Spleen (tissue), 11 donors: Measurements from ENCODE around the gene TTC28. TPM values are rescaled to one million over a fixed set of nuclear protein-coding genes. Genes with fewer than 3 reads are reported as not detected.

Experiments
- DNase-seq: peaks from one replicate; pipeline ENCODE4 v3.0.0-alpha.2; 2020
- H3K27ac ChIP-seq, 8 donors: fragments of 200-600 bp; sonication (generic) in 7 of 8; 1 replicate in 4 of 8; 2 replicates in 4 of 8; pipeline versions ENCODE4 v1.5.0 to v1.8.0; 2016 to 2021; ENCODE audit warnings: inconsistent platforms in 4 of 8, mild to moderate bottlenecking in 4 of 8, moderate library complexity in 1 of 8
- H3K27me3 ChIP-seq, 7 donors: fragments of 200-600 bp; sonication (generic) in 6 of 7; replicated peaks in 1 of 7; 1 replicate in 4 of 7; 2 replicates in 3 of 7; pipeline versions ENCODE4 v1.5.0 to v1.8.0; 2016 to 2021; ENCODE audit warnings: inconsistent platforms in 3 of 7, mild to moderate bottlenecking in 1 of 7
- H3K36me3 ChIP-seq, 6 donors: fragments of 200-600 bp; sonication (generic) in 5 of 6; 1 replicate in 4 of 6; 2 replicates in 2 of 6; pipeline versions ENCODE4 v1.5.0 to v1.8.0; 2016 to 2021; ENCODE audit warnings: inconsistent platforms in 2 of 6
- H3K4me1 ChIP-seq, 6 donors: fragments of 200-600 bp; sonication (generic) in 5 of 6; 1 replicate in 3 of 6; 2 replicates in 3 of 6; pipeline versions ENCODE4 v1.5.0 to v1.8.0; 2016 to 2021; ENCODE audit warnings: inconsistent platforms in 3 of 6
- H3K4me3 ChIP-seq, 8 donors: fragments of 200-600 bp; sonication (generic) in 7 of 8; 1 replicate in 4 of 8; 2 replicates in 4 of 8; pipeline versions ENCODE4 v1.5.0 to v1.8.0; 2016 to 2021; ENCODE audit warnings: inconsistent platforms in 4 of 8, mild to moderate bottlenecking in 4 of 8, moderate library complexity in 2 of 8
- H3K9me3 ChIP-seq, 8 donors: fragments of 200-600 bp; sonication (generic) in 7 of 8; 1 replicate in 4 of 8; 2 replicates in 4 of 8; pipeline versions ENCODE4 v1.5.0 to v1.8.0; 2016 to 2021; ENCODE audit warnings: inconsistent platforms in 4 of 8
- POLR2A ChIP-seq, 3 donors: fragments of 450-650 bp; IDR thresholded peaks; one replicate each; pipeline ENCODE4 v1.5.1; 2017; ENCODE audit warnings: antibody characterized with exemption in 3 of 3, mild to moderate bottlenecking in 1 of 3
- POLR2AphosphoS5 ChIP-seq, 3 donors: sonication (generic); formaldehyde crosslinking; IDR thresholded peaks; one replicate each; pipeline ENCODE4 v1.5.1; 2017; ENCODE audit warnings: antibody characterized with exemption in 3 of 3
- WGBS, 5 donors: extraction: QIAGEN DNeasy Blood & Tissue Kit in 3 of 5; methylation state at CpG; one replicate each; pipeline versions ENCODE4 v1.1.5 to v1.1.7; 2013 to 2018; 5-methylcytosine and 5-hydroxymethylcytosine counted together
- intact Hi-C: fragments of 100-400 bp; cut with DNase I; formaldehyde crosslinking; loops from one replicate; pipeline ENCODE4 v1.15.0; 2023; ENCODE audit warnings: low total_unique reads
- polyA plus RNA-seq, 3 donors: library from polyadenylated mRNA; stranded (reverse); fragments of 200-250 nt; gene quantifications; one replicate each; pipeline ENCODE4 v1.2.1, GENCODE V29; 2013
- total RNA-seq, 7 donors: library from RNA; depleted of rRNA in 3 of 7; stranded (reverse); fragments of >200 nt in 3 of 7; fragmentation: NEBNext Ultra II Directional in 4 of 7; extraction: Animal tissue kit (Norgen Biotek cat#: 25700) in 4 of 7; gene quantifications; one replicate each; pipeline versions ENCODE4 v1.1.0 to v1.2.1, GENCODE V29; 2016 to 2021
- TF ChIP-seq, protein P1 (sequence below), 11 experiments: fragments of 200-600 bp in 7 of 11; fragments of 450-650 bp in 4 of 11; sonication (generic) in 4 of 11; IDR thresholded peaks in 8 of 11; conservative IDR thresholded peaks in 3 of 11; 1 replicate in 7 of 11; 2 replicates in 4 of 11; pipeline versions ENCODE4 v1.4.0 to v1.8.0; 2016 to 2021; ENCODE audit warnings: antibody characterized with exemption in 11 of 11, inconsistent platforms in 4 of 11, mild to moderate bottlenecking in 1 of 11
- donor health status: healthy with polysubstance abuse.
- donor health status: DM: no; HTN: no; CAD: no; lungs with moderate emphysema.
- donor health status: DM: no; HTN: no; CAD: no.
- donor health status: Bipolar disorder and iron deficiency.
- donor health status: healthy.
- donor health status: DM: no; HTN: no; CAD: no.
- donor health status: DM: yes; HTN: yes; CAD: no.

Gene TTC28
- total and polyA plus RNA-seq, 10 donors, result 0.62 to 69.0 (median 33.5) TPM

DNA sequence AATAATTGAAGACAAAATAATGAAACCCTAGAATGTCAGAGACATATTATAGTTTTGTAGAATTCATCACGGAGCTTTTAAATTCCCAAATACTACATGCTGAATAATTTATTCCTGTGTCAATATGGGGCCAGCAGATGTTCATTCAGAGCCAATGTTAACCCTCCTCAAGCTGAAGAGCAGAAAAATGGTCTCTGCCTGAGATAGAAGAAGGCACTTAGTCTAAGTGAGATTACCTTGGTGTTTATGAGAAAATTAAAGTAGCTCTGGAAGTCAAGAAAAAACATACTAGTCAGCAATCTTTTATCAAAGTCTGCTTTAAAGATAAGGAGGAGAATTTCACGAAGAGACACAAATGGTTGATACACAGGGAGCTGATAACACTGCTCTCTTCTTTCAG lies 328.2 kb downstream of the TTC28 start:
- H3K36me3 ChIP-seq, result no peaks in the 10 kb centered on the region
- H3K4me3 ChIP-seq, result no peak overlapping the region
- no peaks in the 10 kb centered on the region for H3K27me3 ChIP-seq
- peaks cover 0 to 6% (median 0%) of the 10 kb centered on the region in 6 donors for H3K4me1 ChIP-seq
- H3K9me3 ChIP-seq, result no peaks in the 10 kb centered on the region
- TF ChIP-seq POLR2AphosphoS5 (IDR thresholded peaks at IDR 0.05) (no peak), POLR2A (IDR thresholded peaks at IDR 0.05) (no peak)
- TF ChIP-seq, protein P1, sequence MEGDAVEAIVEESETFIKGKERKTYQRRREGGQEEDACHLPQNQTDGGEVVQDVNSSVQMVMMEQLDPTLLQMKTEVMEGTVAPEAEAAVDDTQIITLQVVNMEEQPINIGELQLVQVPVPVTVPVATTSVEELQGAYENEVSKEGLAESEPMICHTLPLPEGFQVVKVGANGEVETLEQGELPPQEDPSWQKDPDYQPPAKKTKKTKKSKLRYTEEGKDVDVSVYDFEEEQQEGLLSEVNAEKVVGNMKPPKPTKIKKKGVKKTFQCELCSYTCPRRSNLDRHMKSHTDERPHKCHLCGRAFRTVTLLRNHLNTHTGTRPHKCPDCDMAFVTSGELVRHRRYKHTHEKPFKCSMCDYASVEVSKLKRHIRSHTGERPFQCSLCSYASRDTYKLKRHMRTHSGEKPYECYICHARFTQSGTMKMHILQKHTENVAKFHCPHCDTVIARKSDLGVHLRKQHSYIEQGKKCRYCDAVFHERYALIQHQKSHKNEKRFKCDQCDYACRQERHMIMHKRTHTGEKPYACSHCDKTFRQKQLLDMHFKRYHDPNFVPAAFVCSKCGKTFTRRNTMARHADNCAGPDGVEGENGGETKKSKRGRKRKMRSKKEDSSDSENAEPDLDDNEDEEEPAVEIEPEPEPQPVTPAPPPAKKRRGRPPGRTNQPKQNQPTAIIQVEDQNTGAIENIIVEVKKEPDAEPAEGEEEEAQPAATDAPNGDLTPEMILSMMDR (IDR thresholded peaks at IDR 0.05 in 8 of 11, conservative IDR thresholded peaks at IDR 0.05 in 3 of 11), result no peak
- intact Hi-C loops, result no loop called here
- WGBS, 5 donors, result 71 to 82% (median 80%) methylated on average over 2 of the region's 2 CpGs
- no peak for DNase-seq
- H3K27ac ChIP-seq, result no peak overlapping the region

DNA sequence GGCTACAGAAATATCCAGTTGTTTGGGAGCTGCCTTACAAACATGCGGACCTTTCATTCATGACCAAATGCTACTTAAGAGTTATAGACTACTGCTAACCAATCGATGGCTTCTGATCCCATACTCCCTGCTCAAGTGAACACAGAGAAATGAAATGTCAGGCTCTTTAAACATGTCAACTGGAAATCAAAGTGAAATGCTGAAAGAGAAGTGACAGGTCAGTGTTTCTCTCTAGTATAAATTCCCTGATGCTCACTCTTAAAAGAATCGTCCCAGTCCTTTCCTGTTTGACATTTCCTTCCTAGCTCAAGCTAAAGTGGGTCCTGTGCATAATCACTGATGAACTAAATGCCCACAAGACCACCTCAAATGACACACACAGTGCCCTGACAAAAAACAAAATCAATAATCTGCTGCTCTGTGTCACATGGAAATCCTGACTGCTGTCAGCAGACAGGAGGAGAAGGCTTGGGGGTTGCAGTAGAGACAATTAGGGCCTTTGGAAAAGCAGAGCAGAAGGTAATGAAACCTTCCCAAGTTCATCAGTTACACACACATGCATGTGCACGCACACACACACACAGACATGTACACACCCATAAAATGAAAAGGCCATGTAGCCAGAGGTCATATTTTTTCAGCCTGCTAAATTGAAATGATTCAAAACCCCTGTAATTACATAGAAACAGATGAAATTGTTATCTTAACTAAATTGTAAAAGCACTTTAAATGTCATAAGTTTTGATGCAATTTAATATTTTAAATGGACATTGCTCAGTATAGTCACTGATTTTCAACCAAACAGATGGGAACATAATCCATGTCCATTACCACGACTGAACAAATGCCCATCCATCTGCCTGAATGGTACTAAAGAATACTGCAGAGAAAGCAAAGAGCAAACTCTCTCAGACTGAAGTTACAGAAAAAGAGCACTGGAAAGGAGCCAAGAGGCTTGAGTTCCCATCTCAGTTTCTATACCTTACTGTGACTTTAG lies 330.7 kb downstream of the TTC28 start:
- DNase-seq, result no peak
- TF ChIP-seq, protein P1 (IDR thresholded peaks at IDR 0.05 in 8 of 11, conservative IDR thresholded peaks at IDR 0.05 in 3 of 11), result no peak
- TF ChIP-seq POLR2A (IDR thresholded peaks at IDR 0.05) (no peak), POLR2AphosphoS5 (IDR thresholded peaks at IDR 0.05) (no peak)
- intact Hi-C loops, result no loop called here
- Histone ChIP-seq H3K9me3 (no peaks in the 10 kb centered on the region), H3K36me3 (no peaks in the 10 kb centered on the region), H3K4me1 (peaks cover 0 to 6% (median 0%) of the 10 kb centered on the region in 6 donors), H3K27ac (no peak overlapping the region), H3K4me3 (no peak overlapping the region), H3K27me3 (no peaks in the 10 kb centered on the region)
- WGBS, 5 donors, result 56 to 65% (median 60%) methylated on average over 5 of the region's 5 CpGs

DNA sequence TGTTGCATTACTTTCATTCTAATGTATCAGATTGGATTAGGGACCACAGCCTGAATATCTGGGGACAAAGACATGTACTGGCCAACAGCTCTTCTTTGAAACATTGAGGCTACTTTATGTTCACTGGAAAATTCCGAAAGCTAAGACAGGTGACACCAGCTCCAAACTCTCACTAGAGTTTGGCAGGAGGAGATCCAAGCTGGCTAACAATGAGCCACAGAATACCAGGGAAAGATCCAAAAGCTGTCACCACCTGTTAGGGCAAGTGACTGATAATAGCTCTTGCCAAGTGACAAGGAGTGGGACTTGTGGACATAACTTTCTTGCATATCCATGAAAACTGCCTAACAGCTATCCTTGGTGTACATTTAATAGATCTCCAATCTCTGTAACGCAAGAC lies 333.3 kb downstream of the TTC28 start:
- intact Hi-C loops, result no loop called here
- TF ChIP-seq POLR2AphosphoS5 (IDR thresholded peaks at IDR 0.05), result no peak
- TF ChIP-seq, protein P1 (IDR thresholded peaks at IDR 0.05 in 8 of 11, conservative IDR thresholded peaks at IDR 0.05 in 3 of 11), result no peak
- no peak for TF ChIP-seq POLR2A (IDR thresholded peaks at IDR 0.05)
- WGBS, 5 donors, result 82 to 94% (median 89%) methylated on average over 2 of the region's 2 CpGs
- no peak for DNase-seq
- Histone ChIP-seq H3K4me1 (peaks cover 0 to 6% (median 0%) of the 10 kb centered on the region in 6 donors), H3K27ac (no peak overlapping the region), H3K9me3 (no peaks in the 10 kb centered on the region), H3K4me3 (no peak overlapping the region), H3K27me3 (no peaks in the 10 kb centered on the region), H3K36me3 (no peaks in the 10 kb centered on the region)
